ENCODE measurements around the gene DTNA.

DTNA gene

DNA sequence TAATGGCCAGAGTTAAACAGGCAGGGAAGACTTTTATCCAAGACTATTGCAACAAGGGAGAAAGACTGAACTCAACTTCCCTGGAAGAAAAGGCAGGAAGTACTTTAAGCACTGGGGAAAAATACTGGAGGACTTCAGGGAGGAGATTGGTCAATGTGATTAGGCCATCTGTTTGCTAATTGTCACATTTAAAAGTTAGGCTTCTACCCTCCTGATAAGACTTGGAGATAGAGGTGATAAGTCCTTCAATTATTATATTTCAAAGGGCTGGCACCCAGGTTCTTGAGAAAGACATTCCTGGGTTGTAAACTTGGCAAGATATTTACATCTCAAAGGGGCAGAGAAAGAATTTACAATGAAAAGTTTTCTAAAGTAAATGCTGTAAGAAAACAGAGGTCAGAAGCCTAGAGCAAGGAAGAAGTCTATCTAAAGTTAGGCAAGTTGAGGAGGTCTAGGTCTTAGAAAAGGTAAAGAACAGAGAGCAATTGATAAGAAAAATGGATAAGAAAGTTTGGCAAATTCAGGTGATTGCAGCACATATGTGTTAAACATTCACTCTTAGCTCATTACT is 48.4 kb downstream of the DTNA start:
- Histone ChIP-seq H3K4me1 (ENCODE audit: control insufficient read depth, insufficient read depth, low read length, poor library complexity, severe bottlenecking) (no peaks in the 10 kb centered on the region), H3K4me3 (ENCODE audit: insufficient read depth, low read depth, low read length, poor library complexity, severe bottlenecking) (no peak overlapping the region), H3K27ac (ENCODE audit: insufficient read depth, low read length, poor library complexity, severe bottlenecking) (no peak overlapping the region), H3K36me3 (ENCODE audit: control insufficient read depth, insufficient read depth, low read length) (no peaks in the 10 kb centered on the region), H3K9me3 (ENCODE audit: control insufficient read depth, low read length) (no peaks in the 10 kb centered on the region), H3K27me3 (replicated peaks; ENCODE audit: control insufficient read depth, insufficient read depth, low read length, poor library complexity, severe bottlenecking) (no peaks in the 10 kb centered on the region)
- DNase-seq = no peak

- H3K36me3 ChIP-seq (ENCODE audit: control insufficient read depth, insufficient read depth, low read length) = no peaks in the 10 kb centered on the region
- H3K27ac ChIP-seq (ENCODE audit: insufficient read depth, low read length, poor library complexity, severe bottlenecking) = no peak overlapping the region
- no peaks in the 10 kb centered on the region for H3K4me1 ChIP-seq (ENCODE audit: control insufficient read depth, insufficient read depth, low read length, poor library complexity, severe bottlenecking)
- H3K4me3 ChIP-seq (ENCODE audit: insufficient read depth, low read depth, low read length, poor library complexity, severe bottlenecking) = no peak overlapping the region
- no peak for DNase-seq
- H3K27me3 ChIP-seq (replicated peaks; ENCODE audit: control insufficient read depth, insufficient read depth, low read length, poor library complexity, severe bottlenecking) = no peaks in the 10 kb centered on the region
- H3K9me3 ChIP-seq (ENCODE audit: control insufficient read depth, low read length) = no peaks in the 10 kb centered on the region
These were observed 50.3 kb downstream of the DTNA start for GRCh38 chr18:34760444-34760843.

DNA sequence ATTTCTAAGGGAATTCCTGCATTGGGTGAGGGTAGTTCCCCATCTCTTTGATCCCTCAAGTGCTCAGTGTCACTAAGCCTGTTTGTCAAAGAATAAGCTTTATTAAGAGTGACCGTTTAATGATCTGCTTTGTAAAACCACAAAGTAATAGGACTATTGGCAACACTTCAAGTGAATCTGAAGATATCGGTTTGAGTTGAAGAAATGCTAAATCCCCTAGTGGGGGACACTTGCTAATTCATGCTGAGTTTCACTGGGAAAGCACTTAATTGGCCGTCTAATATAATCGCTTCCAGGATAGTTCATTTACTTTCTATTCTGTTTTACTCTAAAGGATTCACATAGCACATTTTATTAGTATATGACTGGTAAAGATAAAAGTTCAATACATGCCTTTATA is 54.4 kb downstream of the DTNA start:
- H3K27ac ChIP-seq (ENCODE audit: insufficient read depth, low read length, poor library complexity, severe bottlenecking) = no peak overlapping the region
- no peaks in the 10 kb centered on the region for H3K9me3 ChIP-seq (ENCODE audit: control insufficient read depth, low read length)
- H3K4me1 ChIP-seq (ENCODE audit: control insufficient read depth, insufficient read depth, low read length, poor library complexity, severe bottlenecking) = no peaks in the 10 kb centered on the region
- DNase-seq = no peak
- no peak overlapping the region for H3K4me3 ChIP-seq (ENCODE audit: insufficient read depth, low read depth, low read length, poor library complexity, severe bottlenecking)
- no peaks in the 10 kb centered on the region for H3K36me3 ChIP-seq (ENCODE audit: control insufficient read depth, insufficient read depth, low read length)
- no peaks in the 10 kb centered on the region for H3K27me3 ChIP-seq (replicated peaks; ENCODE audit: control insufficient read depth, insufficient read depth, low read length, poor library complexity, severe bottlenecking)

DNA sequence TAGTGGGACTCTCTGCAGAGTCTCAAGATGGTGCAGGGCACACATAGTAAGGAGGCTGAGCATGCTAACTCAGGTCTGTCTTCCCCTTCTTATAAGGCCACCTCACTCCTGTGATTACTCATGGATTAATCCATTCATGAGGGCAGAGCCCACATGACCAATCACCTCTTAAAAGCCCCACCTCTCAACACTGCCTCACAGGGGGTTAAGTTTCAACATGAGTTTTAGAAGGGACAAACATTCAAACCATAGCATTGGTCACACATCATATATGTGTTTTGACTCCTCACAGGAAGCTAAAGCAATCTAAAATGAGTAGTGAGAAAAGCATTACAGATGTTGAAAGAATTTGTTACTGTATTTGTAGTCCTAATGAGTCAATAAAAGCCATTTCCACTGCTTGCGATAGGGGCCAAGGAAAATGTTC is 57.5 kb downstream of the DTNA start:
- H3K27me3 ChIP-seq (replicated peaks; ENCODE audit: control insufficient read depth, insufficient read depth, low read length, poor library complexity, severe bottlenecking) = no peaks in the 10 kb centered on the region
- no peak overlapping the region for H3K27ac ChIP-seq (ENCODE audit: insufficient read depth, low read length, poor library complexity, severe bottlenecking)
- H3K9me3 ChIP-seq (ENCODE audit: control insufficient read depth, low read length) = no peaks in the 10 kb centered on the region
- no peak overlapping the region for H3K4me3 ChIP-seq (ENCODE audit: insufficient read depth, low read depth, low read length, poor library complexity, severe bottlenecking)
- no peaks in the 10 kb centered on the region for H3K36me3 ChIP-seq (ENCODE audit: control insufficient read depth, insufficient read depth, low read length)
- no peaks in the 10 kb centered on the region for H3K4me1 ChIP-seq (ENCODE audit: control insufficient read depth, insufficient read depth, low read length, poor library complexity, severe bottlenecking)
- no peak for DNase-seq

- DNase-seq = no peak
These were observed 61.9 kb downstream of the DTNA start for GRCh38 chr18:34771958-34772357.

GRCh38 chr18:34772887-34773286 is 62.8 kb downstream of the DTNA start:
- no peak for DNase-seq
- Histone ChIP-seq H3K9me3 (ENCODE audit: control insufficient read depth, low read length) (no peaks in the 10 kb centered on the region), H3K36me3 (ENCODE audit: control insufficient read depth, insufficient read depth, low read length) (no peaks in the 10 kb centered on the region), H3K27ac (ENCODE audit: insufficient read depth, low read length, poor library complexity, severe bottlenecking) (no peak overlapping the region), H3K4me3 (ENCODE audit: insufficient read depth, low read depth, low read length, poor library complexity, severe bottlenecking) (no peak overlapping the region), H3K27me3 (replicated peaks; ENCODE audit: control insufficient read depth, insufficient read depth, low read length, poor library complexity, severe bottlenecking) (no peaks in the 10 kb centered on the region), H3K4me1 (ENCODE audit: control insufficient read depth, insufficient read depth, low read length, poor library complexity, severe bottlenecking) (no peaks in the 10 kb centered on the region)

More at GRCh38 chr18:34771958-34772357, 61.9 kb downstream of the DTNA start:
- Histone ChIP-seq H3K27me3 (replicated peaks; ENCODE audit: control insufficient read depth, insufficient read depth, low read length, poor library complexity, severe bottlenecking) (no peaks in the 10 kb centered on the region), H3K27ac (ENCODE audit: insufficient read depth, low read length, poor library complexity, severe bottlenecking) (no peak overlapping the region), H3K4me1 (ENCODE audit: control insufficient read depth, insufficient read depth, low read length, poor library complexity, severe bottlenecking) (no peaks in the 10 kb centered on the region), H3K9me3 (ENCODE audit: control insufficient read depth, low read length) (no peaks in the 10 kb centered on the region), H3K4me3 (ENCODE audit: insufficient read depth, low read depth, low read length, poor library complexity, severe bottlenecking) (no peak overlapping the region), H3K36me3 (ENCODE audit: control insufficient read depth, insufficient read depth, low read length) (no peaks in the 10 kb centered on the region)

DNA sequence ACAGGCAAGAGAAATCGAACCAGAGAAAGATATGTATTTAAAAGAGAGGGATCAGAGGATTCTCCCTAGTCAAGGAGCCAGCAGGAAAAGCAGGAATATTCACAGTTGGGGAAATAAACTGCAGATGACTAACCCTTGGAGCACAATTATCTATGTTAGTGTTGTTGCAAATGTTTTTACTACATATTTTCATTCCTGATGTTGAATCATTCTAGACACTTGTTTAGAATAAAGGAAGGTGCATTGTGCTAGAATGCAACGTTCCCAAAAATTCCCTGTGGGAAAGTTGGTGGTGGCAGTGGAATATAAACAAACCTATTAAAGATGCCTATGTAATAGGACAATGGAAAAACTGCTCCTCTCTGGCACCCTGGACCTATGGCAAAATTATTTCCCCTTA is 63.3 kb downstream of the DTNA start:
- Histone ChIP-seq H3K27ac (ENCODE audit: insufficient read depth, low read length, poor library complexity, severe bottlenecking) (no peak overlapping the region), H3K9me3 (ENCODE audit: control insufficient read depth, low read length) (no peaks in the 10 kb centered on the region)

GRCh38 chr18:34773961-34774766 is 64.1 kb downstream of the DTNA start:
- no peaks in the 10 kb centered on the region for H3K36me3 ChIP-seq (ENCODE audit: control insufficient read depth, insufficient read depth, low read length)
- H3K4me1 ChIP-seq (ENCODE audit: control insufficient read depth, insufficient read depth, low read length, poor library complexity, severe bottlenecking) = no peaks in the 10 kb centered on the region
- H3K9me3 ChIP-seq (ENCODE audit: control insufficient read depth, low read length) = no peaks in the 10 kb centered on the region
- DNase-seq = no peak
- no peak overlapping the region for H3K4me3 ChIP-seq (ENCODE audit: insufficient read depth, low read depth, low read length, poor library complexity, severe bottlenecking)
- no peaks in the 10 kb centered on the region for H3K27me3 ChIP-seq (replicated peaks; ENCODE audit: control insufficient read depth, insufficient read depth, low read length, poor library complexity, severe bottlenecking)
- no peak overlapping the region for H3K27ac ChIP-seq (ENCODE audit: insufficient read depth, low read length, poor library complexity, severe bottlenecking)

More for the DNA sequence above, 63.3 kb downstream of the DTNA start:
- Histone ChIP-seq H3K4me3 (ENCODE audit: insufficient read depth, low read depth, low read length, poor library complexity, severe bottlenecking) (no peak overlapping the region), H3K4me1 (ENCODE audit: control insufficient read depth, insufficient read depth, low read length, poor library complexity, severe bottlenecking) (no peaks in the 10 kb centered on the region), H3K27me3 (replicated peaks; ENCODE audit: control insufficient read depth, insufficient read depth, low read length, poor library complexity, severe bottlenecking) (no peaks in the 10 kb centered on the region), H3K36me3 (ENCODE audit: control insufficient read depth, insufficient read depth, low read length) (no peaks in the 10 kb centered on the region)
- no peak for DNase-seq

DNA sequence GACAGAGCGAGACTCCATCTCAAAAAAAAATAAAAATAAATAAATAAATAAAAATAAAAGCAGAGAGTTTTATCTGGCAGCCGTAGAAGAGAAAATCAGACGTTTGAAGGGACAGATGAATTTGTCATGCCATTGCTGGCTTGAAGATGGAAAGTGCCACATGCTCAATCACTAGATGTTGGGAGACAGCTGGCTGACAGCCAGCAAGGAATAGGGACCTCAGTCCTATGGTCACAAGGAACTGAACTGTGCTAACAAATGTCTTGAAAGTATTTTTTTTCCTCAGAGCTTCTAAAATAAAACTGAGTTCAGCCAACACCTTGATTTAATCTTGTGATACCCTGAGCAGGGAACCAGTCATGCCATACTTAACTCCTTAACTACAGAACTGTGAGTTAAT is 65.4 kb downstream of the DTNA start:
- H3K9me3 ChIP-seq (ENCODE audit: control insufficient read depth, low read length) = no peaks in the 10 kb centered on the region
- no peak for DNase-seq
- no peaks in the 10 kb centered on the region for H3K36me3 ChIP-seq (ENCODE audit: control insufficient read depth, insufficient read depth, low read length)
- H3K4me3 ChIP-seq (ENCODE audit: insufficient read depth, low read depth, low read length, poor library complexity, severe bottlenecking) = no peak overlapping the region
- H3K27ac ChIP-seq (ENCODE audit: insufficient read depth, low read length, poor library complexity, severe bottlenecking) = no peak overlapping the region
- H3K4me1 ChIP-seq (ENCODE audit: control insufficient read depth, insufficient read depth, low read length, poor library complexity, severe bottlenecking) = no peaks in the 10 kb centered on the region
- H3K27me3 ChIP-seq (replicated peaks; ENCODE audit: control insufficient read depth, insufficient read depth, low read length, poor library complexity, severe bottlenecking) = no peaks in the 10 kb centered on the region

- no peak overlapping the region for H3K27ac ChIP-seq (ENCODE audit: insufficient read depth, low read length, poor library complexity, severe bottlenecking)
- no peak overlapping the region for H3K4me3 ChIP-seq (ENCODE audit: insufficient read depth, low read depth, low read length, poor library complexity, severe bottlenecking)
- H3K27me3 ChIP-seq (replicated peaks; ENCODE audit: control insufficient read depth, insufficient read depth, low read length, poor library complexity, severe bottlenecking) = no peaks in the 10 kb centered on the region
- no peak for DNase-seq
- H3K9me3 ChIP-seq (ENCODE audit: control insufficient read depth, low read length) = no peaks in the 10 kb centered on the region
- no peaks in the 10 kb centered on the region for H3K4me1 ChIP-seq (ENCODE audit: control insufficient read depth, insufficient read depth, low read length, poor library complexity, severe bottlenecking)
- no peaks in the 10 kb centered on the region for H3K36me3 ChIP-seq (ENCODE audit: control insufficient read depth, insufficient read depth, low read length)
These were observed 69.0 kb downstream of the DTNA start for GRCh38 chr18:34779112-34779511.
